Fibroblast of lung (primary cell): ENCODE measurements around the gene PLEKHA6. TPM values are rescaled to one million over a fixed set of nuclear protein-coding genes. Genes with fewer than 3 reads are reported as not detected.

Experiments used
- DNase-seq, 2 donors: peaks; one replicate each; pipeline versions ENCODE4 v3.0.0 to v3.0.0-alpha.2; 2010; ENCODE audit warnings: low read depth in 2 of 2
- H2AFZ ChIP-seq: 2 replicates; pipeline ENCODE4 v1.5.1; 2012; ENCODE audit warnings: low read length, control low read depth, inconsistent platforms
- H3K27ac ChIP-seq: 2 replicates; pipeline ENCODE4 v1.5.1; 2011; ENCODE audit warnings: low read length, control low read depth; ENCODE audit not compliant: insufficient read depth
- H3K27me3 ChIP-seq: 2 replicates; pipeline ENCODE4 v1.5.1; 2011; ENCODE audit warnings: mild to moderate bottlenecking, low read length; ENCODE audit not compliant: control insufficient read depth, insufficient read depth
- H3K36me3 ChIP-seq: 2 replicates; pipeline ENCODE4 v1.5.1; 2011; ENCODE audit warnings: low read length; ENCODE audit not compliant: control insufficient read depth, insufficient read depth
- H3K4me1 ChIP-seq: 2 replicates; pipeline ENCODE4 v1.5.1; 2011; ENCODE audit warnings: low read length; ENCODE audit not compliant: control insufficient read depth, insufficient read depth; ENCODE audit errors: extremely low read depth
- H3K4me2 ChIP-seq: 2 replicates; pipeline ENCODE4 v1.5.1; 2011; ENCODE audit warnings: low read length, control low read depth; ENCODE audit not compliant: insufficient read depth; ENCODE audit errors: extremely low read depth
- H3K4me3 ChIP-seq, 4 experiments: fragments of 200-600 bp in 1 of 4; sonication (generic) in 1 of 4; replicated peaks in 1 of 4; 2 replicates each; pipeline ENCODE4 v1.5.1; 2011 to 2016; ENCODE audit warnings: low read length in 4 of 4, low read depth in 3 of 4, mild to moderate bottlenecking in 3 of 4, control low read depth in 2 of 4, inconsistent platforms in 1 of 4, mixed read lengths in 1 of 4; ENCODE audit not compliant: insufficient read depth in 1 of 4; ENCODE audit errors: control extremely low read depth in 1 of 4
- H3K79me2 ChIP-seq: 2 replicates; pipeline ENCODE4 v1.5.1; 2012; ENCODE audit warnings: mild to moderate bottlenecking, low read length, inconsistent platforms; ENCODE audit not compliant: control insufficient read depth, insufficient read depth
- H3K9ac ChIP-seq: 2 replicates; pipeline ENCODE4 v1.5.1; 2011; ENCODE audit warnings: mild to moderate bottlenecking, low read length, control low read depth; ENCODE audit not compliant: insufficient read depth
- H3K9me3 ChIP-seq: 2 replicates; pipeline ENCODE4 v1.5.1; 2012; ENCODE audit warnings: low read depth, low read length; ENCODE audit not compliant: control insufficient read depth, insufficient read depth
- H4K20me1 ChIP-seq: 2 replicates; pipeline ENCODE4 v1.5.1; 2011; ENCODE audit warnings: low read length; ENCODE audit not compliant: control insufficient read depth, insufficient read depth; ENCODE audit errors: extremely low read depth
- EZH2 ChIP-seq: IDR thresholded peaks from 2 replicates; pipeline ENCODE4 v1.5.1; 2012; ENCODE audit warnings: low read length, control low read depth, mild to moderate bottlenecking; ENCODE audit errors: missing control alignments
- polyA plus RNA-seq, 2 donors: library from polyadenylated mRNA; depleted of rRNA in 1 of 2; stranded (reverse) in 1 of 2; unstranded in 1 of 2; fragments of >200 nt; gene quantifications; 2 replicates each; pipeline ENCODE4 v1.2.1, GENCODE V29; 2011 to 2012; ENCODE audit warnings: missing spikeins in 1 of 2
- total RNA-seq: library from RNA; depleted of rRNA; stranded (reverse); fragments of >200 nt; gene quantifications from 2 replicates; pipeline ENCODE4 v1.2.1, GENCODE V29; 2014
- TF ChIP-seq, protein P1 (sequence below), 2 donors: IDR thresholded peaks in 1 of 2; conservative IDR thresholded peaks in 1 of 2; 1 replicate in 1 of 2; 2 replicates in 1 of 2; pipeline ENCODE4 v1.5.1; 2011 to 2012; ENCODE audit warnings: low read length in 2 of 2, control low read depth in 1 of 2, inconsistent platforms in 1 of 2, low read depth in 1 of 2, mild to moderate bottlenecking in 1 of 2

Gene PLEKHA6
- total and polyA plus RNA-seq, 2 donors (not counting 1 experiment from before 2014, with no cell fraction given) = 3.8 to 4.3 TPM

DNA sequence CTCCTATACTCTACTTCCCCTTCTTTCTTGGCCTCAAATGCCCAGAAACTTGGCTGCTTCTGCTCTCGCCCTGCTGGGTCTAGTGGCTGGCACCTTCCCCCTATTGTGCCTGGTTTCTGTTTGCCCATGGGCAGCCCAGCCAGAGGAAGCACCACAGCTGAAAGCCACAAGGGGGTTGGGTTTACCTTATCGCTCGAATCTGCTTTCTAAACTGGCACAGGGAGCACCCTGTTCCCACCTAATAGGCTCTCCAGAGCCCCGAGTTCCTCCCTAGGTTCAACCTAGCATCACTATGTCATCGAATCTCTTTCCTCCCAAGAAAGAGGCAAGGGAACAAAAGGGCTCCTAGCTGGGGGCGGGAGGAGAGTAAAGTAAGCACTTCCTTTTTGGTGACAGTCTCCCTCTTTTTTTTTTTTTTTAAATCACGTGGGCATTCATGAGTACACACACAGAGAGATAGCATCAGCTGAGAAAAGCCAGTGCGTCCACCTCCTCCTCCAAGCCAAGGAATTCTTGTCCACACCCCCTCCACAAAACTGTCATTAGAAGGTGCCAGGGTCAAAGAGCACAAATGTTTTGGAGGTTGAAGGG lies 72.8 kb downstream of the PLEKHA6 start:
- Histone ChIP-seq H3K27ac (no peak overlapping the region), H4K20me1 (no peaks in the 10 kb centered on the region), H3K27me3 (peaks cover 19% of the 10 kb centered on the region), H3K9me3 (no peaks in the 10 kb centered on the region), H3K4me1 (peaks cover 4% of the 10 kb centered on the region), H3K4me3 (no peak overlapping the region), H2AFZ (no peak overlapping the region), H3K79me2 (no peaks in the 10 kb centered on the region), H3K4me2 (no peak overlapping the region), H3K9ac (no peak overlapping the region), H3K36me3 (no peaks in the 10 kb centered on the region)
- no peak for TF ChIP-seq EZH2
- TF ChIP-seq, protein P1, sequence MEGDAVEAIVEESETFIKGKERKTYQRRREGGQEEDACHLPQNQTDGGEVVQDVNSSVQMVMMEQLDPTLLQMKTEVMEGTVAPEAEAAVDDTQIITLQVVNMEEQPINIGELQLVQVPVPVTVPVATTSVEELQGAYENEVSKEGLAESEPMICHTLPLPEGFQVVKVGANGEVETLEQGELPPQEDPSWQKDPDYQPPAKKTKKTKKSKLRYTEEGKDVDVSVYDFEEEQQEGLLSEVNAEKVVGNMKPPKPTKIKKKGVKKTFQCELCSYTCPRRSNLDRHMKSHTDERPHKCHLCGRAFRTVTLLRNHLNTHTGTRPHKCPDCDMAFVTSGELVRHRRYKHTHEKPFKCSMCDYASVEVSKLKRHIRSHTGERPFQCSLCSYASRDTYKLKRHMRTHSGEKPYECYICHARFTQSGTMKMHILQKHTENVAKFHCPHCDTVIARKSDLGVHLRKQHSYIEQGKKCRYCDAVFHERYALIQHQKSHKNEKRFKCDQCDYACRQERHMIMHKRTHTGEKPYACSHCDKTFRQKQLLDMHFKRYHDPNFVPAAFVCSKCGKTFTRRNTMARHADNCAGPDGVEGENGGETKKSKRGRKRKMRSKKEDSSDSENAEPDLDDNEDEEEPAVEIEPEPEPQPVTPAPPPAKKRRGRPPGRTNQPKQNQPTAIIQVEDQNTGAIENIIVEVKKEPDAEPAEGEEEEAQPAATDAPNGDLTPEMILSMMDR (conservative IDR thresholded peaks at IDR 0.05 in 1 of 2, IDR thresholded peaks at IDR 0.05 in 1 of 2; ENCODE audit: low read depth in 1 of 2, low read length in 2 of 2) = no peak
- no peak for DNase-seq

DNA sequence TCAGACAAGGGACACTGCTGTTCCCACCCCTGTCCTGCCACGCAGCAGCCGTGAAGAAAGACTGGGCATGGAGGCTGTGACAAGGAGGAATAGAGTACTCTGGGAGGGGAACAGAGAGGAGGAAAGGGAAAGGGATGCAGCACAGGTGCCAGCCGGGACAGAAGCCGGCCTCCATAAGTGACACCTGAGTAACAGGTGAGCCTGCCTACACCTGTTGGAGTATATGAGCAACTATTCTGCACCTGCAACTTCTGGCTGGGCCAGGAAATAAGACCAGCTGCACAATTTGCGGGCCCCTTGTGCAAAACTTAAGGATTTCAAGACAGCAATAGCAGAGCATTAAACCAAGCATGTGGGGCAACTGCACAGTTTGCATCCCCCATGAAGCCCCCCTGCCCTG lies 73.4 kb downstream of the PLEKHA6 start:
- no peak for DNase-seq
- Histone ChIP-seq H3K4me2 (no peak overlapping the region), H3K79me2 (no peaks in the 10 kb centered on the region), H3K4me3 (no peak overlapping the region), H3K9me3 (no peaks in the 10 kb centered on the region), H3K27ac (no peak overlapping the region), H3K36me3 (no peaks in the 10 kb centered on the region), H3K4me1 (peaks cover 4% of the 10 kb centered on the region), H2AFZ (no peak overlapping the region), H3K9ac (no peak overlapping the region), H4K20me1 (no peaks in the 10 kb centered on the region), H3K27me3 (peaks cover 19% of the 10 kb centered on the region)
- TF ChIP-seq, protein P1 (conservative IDR thresholded peaks at IDR 0.05 in 1 of 2, IDR thresholded peaks at IDR 0.05 in 1 of 2; ENCODE audit: low read depth in 1 of 2, low read length in 2 of 2) = no peak
- TF ChIP-seq EZH2 = no peak

DNA sequence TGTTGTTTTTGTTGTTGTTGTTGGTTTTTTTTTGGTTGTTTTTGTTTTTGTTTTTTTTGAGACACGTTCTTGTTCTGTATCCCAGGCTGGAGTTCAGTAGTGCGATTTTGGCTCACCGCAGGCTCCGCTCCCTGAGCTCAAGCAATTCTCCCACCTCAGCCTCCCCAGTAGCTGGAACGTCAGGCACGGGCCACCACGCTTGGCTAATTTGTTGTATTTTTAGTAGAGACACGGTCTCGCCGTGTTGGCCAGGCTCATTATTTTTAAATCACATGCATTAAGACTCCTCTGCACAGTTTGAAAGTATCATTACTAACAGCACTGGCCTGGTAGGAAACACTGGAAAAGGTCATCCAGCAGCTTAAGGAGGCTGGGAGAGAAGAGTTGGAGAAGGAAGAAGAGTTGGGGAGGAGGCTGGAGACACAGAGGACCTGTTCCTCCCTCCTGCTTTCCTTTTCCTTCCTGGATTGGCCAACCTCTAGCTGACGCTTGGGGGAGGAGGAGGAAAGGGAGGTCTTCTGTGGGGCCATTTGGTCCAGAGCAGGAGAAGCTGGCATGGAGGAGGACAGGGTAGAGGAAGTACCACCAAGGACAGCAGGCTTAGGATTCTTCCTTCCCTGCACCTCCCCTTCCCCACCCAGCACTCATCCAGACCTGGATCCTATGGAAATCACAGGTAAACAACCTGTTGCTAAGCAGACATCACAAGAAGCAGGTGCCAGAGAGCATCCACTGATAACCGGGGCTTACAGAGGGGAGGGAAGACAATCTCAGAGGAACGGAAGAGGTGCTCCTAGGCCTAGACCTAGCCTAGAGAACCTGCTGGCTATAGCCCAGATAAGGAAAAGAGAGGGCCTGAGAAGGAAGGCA lies 74.1 kb downstream of the PLEKHA6 start:
- Histone ChIP-seq H3K4me2 (no peak overlapping the region), H2AFZ (no peak overlapping the region), H4K20me1 (no peaks in the 10 kb centered on the region), H3K9me3 (no peaks in the 10 kb centered on the region), H3K36me3 (no peaks in the 10 kb centered on the region), H3K9ac (no peak overlapping the region), H3K27me3 (peaks cover 19% of the 10 kb centered on the region), H3K4me1 (peaks cover 4% of the 10 kb centered on the region), H3K27ac (no peak overlapping the region), H3K79me2 (no peaks in the 10 kb centered on the region), H3K4me3 (no peak overlapping the region)
- no peak for TF ChIP-seq EZH2
- TF ChIP-seq, protein P1 (conservative IDR thresholded peaks at IDR 0.05 in 1 of 2, IDR thresholded peaks at IDR 0.05 in 1 of 2; ENCODE audit: low read depth in 1 of 2, low read length in 2 of 2) = no peak
- no peak for DNase-seq
